GM19467 (cell line): ENCODE data around the gene ICAM5.

Source experiments
- ATAC-seq: cut with Tn5 transposase; IDR thresholded peaks from one replicate; pipeline ENCODE4 v1.9.1; 2021; ENCODE audit warnings: mild to moderate bottlenecking, moderate library complexity; ENCODE audit not compliant: unreplicated experiment

The ICAM5 gene

GRCh38 chr19:10290357-10290875 is 664 bp downstream of the ICAM5 start:
- no peak for ATAC-seq

DNA sequence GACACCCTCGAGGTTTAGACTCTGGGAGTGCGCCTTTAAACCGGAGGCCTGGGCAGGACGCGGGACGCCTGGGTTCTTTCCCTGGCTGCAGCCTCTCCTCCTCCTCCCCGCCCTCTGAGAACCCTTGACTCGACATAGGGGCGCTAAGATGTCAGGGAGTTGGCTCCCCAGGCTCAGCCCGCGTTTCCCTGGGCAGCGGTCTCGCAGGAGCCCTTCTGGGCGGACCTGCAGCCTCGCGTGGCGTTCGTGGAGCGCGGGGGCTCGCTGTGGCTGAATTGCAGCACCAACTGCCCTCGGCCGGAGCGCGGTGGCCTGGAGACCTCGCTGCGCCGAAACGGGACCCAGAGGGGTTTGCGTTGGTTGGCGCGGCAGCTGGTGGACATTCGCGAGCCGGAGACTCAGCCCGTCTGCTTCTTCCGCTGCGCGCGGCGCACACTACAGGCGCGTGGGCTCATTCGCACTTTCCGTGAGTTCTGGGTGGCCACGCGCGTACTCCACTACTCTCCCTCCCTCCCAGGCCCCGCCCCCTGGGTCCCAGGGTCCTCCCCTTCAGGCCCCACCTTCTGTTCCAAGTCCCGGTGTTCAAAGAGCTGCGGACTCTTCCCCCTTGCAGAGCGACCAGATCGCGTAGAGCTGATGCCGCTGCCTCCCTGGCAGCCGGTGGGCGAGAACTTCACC is 1.3 kb downstream of the ICAM5 start:
- ATAC-seq = no peak

- no peak for ATAC-seq
Measured at GRCh38 chr19:10291554-10292205, 1.9 kb downstream of the ICAM5 start.

DNA sequence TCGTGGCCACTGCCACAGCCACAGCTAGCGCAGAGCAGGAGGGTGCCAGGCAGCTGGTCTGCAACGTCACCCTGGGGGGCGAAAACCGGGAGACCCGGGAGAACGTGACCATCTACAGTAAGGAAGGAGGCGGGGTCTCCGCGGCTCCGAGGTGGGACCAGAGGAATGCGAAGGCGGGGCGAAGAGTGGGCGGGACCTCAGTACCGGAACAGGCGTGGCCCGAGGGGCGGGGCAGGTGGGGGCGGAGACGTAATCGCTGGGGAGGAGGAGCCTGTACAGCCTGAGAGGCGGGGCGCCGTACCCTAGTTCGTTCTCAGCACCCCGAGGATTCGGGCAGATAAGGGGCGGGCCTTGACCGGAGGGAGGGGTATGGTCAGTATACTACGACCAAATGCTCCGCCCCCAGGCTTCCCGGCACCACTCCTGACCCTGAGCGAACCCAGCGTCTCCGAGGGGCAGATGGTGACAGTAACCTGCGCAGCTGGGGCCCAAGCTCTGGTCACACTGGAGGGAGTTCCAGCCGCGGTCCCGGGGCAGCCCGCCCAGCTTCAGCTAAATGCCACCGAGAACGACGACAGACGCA is 2.5 kb downstream of the ICAM5 start:
- ATAC-seq = no peak

- no peak for ATAC-seq
Measured at GRCh38 chr19:10292789-10293636, 3.3 kb downstream of the ICAM5 start.

DNA sequence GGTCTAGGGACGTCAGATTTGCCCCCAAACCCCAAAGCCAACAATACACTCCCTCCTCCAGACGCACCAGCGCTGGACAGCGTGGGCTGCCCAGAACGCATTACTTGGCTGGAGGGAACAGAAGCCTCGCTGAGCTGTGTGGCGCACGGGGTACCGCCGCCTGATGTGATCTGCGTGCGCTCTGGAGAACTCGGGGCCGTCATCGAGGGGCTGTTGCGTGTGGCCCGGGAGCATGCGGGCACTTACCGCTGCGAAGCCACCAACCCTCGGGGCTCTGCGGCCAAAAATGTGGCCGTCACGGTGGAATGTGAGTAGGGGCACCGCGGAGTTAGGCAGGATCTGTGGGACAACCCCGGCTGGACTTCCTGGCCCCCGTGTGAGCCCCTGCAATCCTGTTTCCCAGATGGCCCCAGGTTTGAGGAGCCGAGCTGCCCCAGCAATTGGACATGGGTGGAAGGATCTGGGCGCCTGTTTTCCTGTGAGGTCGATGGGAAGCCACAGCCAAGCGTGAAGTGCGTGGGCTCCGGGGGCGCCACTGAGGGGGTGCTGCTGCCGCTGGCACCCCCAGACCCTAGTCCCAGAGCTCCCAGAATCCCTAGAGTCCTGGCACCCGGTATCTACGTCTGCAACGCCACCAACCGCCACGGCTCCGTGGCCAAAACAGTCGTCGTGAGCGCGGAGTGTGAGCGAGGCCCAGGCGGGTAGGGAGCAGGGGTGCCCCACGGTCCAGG is 4.0 kb downstream of the ICAM5 start:
- ATAC-seq = no peak

GRCh38 chr19:10294368-10294697 is 4.6 kb downstream of the ICAM5 start:
- ATAC-seq = no peak

DNA sequence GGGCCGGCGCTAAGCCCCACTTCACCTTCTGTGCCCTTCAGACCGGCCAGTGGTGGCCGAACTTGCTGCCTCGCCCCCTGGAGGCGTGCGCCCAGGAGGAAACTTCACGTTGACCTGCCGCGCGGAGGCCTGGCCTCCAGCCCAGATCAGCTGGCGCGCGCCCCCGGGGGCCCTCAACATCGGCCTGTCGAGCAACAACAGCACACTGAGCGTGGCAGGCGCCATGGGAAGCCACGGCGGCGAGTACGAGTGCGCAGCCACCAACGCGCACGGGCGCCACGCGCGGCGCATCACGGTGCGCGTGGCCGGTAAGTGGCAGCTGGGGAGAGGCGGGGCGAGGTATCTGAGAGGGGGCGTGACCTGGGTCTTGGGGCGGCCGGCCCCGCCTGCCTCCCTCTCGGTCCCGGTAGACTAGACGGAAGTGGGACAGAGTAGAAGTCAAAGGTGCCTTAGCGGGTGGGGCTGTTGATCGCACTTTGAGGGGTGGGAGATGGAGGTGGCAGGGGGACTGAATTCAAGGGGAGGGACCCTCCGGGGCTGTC is 5.6 kb downstream of the ICAM5 start:
- ATAC-seq = no peak

GRCh38 chr19:10295847-10296591 is 6.3 kb downstream of the ICAM5 start:
- no peak for ATAC-seq

- ATAC-seq = no peak
Measured at GRCh38 chr19:10299545-10300458, 10.1 kb downstream of the ICAM5 start.

- ATAC-seq = no peak
Measured at GRCh38 chr19:10305139-10305806, 15.5 kb downstream of the ICAM5 start.

GRCh38 chr19:10306327-10306726 is 16.6 kb downstream of the ICAM5 start:
- ATAC-seq = no peak

GRCh38 chr19:10309423-10309822 is 19.7 kb downstream of the ICAM5 start, which contains the start of gene ZGLP1:
Gene ZGLP1 (minus strand): TSS chr19:10309815.
- no peak for ATAC-seq

- ATAC-seq = peak; percentile 64
Measured at GRCh38 chr19:10315335-10316214, 25.8 kb downstream of the ICAM5 start, which contains the start of gene FDX2. Gene FDX2 (minus strand): TSS chr19:10316015. CDS start chr19:10315996, 19 bp downstream.

GRCh38 chr19:10316229-10317044 is 26.7 kb downstream of the ICAM5 start:
- no peak for ATAC-seq
